SK-N-SH treated with all-trans-retinoic acid at 6 μM for 48 hours (cell line): Measurements from ENCODE around the gene UGT1A8.

Source experiments
- ATAC-seq: fragments of 200-7000 bp; cut with Tn5 transposase; 3 replicates; pipeline ENCODE4 v1.9.1; 2020; ENCODE audit warnings: mild to moderate bottlenecking, moderate library complexity
- ARNTL ChIP-seq: fragments of 450-650 bp; formaldehyde crosslinking; IDR thresholded peaks from 2 replicates; pipeline ENCODE4 v1.5.0; 2020; ENCODE audit warnings: low read depth, mild to moderate bottlenecking, moderate library complexity, borderline replicate concordance
- BACH2 ChIP-seq: fragments of 250-450 bp; sonication (Bioruptor Pico); IDR thresholded peaks from 2 replicates; pipeline ENCODE4 v1.9.0; 2021; ENCODE audit warnings: mild to moderate bottlenecking, borderline replicate concordance
- CREB5 ChIP-seq: fragments of 250-450 bp; sonication (Bioruptor Pico); IDR thresholded peaks from 2 replicates; pipeline ENCODE4 v1.5.1; 2020; ENCODE audit warnings: low read depth, mild to moderate bottlenecking, moderate library complexity
- CSDC2 ChIP-seq: fragments of 250-450 bp; sonication (Bioruptor Pico); IDR thresholded peaks from 2 replicates; pipeline ENCODE4 v1.5.0; 2020; ENCODE audit warnings: mild to moderate bottlenecking, moderate library complexity
- CSRNP3 ChIP-seq: fragments of 250-450 bp; sonication (Bioruptor Pico); IDR thresholded peaks from 2 replicates; pipeline ENCODE4 v1.5.1; 2021; ENCODE audit warnings: mild to moderate bottlenecking, moderate library complexity
- ESRRG ChIP-seq: fragments of 250-450 bp; sonication (Bioruptor Pico); IDR thresholded peaks from 2 replicates; pipeline ENCODE4 v1.6.1; 2021; ENCODE audit warnings: mild to moderate bottlenecking
- GLIS3 ChIP-seq: fragments of 250-450 bp; sonication (Bioruptor Pico); IDR thresholded peaks from 2 replicates; pipeline ENCODE4 v1.5.0; 2020; ENCODE audit warnings: mild to moderate bottlenecking, moderate library complexity
- ISL1 ChIP-seq: fragments of 250-450 bp; sonication (Bioruptor Pico); IDR thresholded peaks from 2 replicates; pipeline ENCODE4 v2.1.2; 2022; ENCODE audit warnings: mild to moderate bottlenecking, moderate library complexity
- OSR1 ChIP-seq: fragments of 250-450 bp; sonication (Bioruptor Pico); IDR thresholded peaks from 2 replicates; pipeline ENCODE4 v1.8.0; 2022; ENCODE audit warnings: moderate library complexity, mild to moderate bottlenecking, inconsistent platforms
- POU6F1 ChIP-seq: fragments of 250-450 bp; sonication (Bioruptor Pico); IDR thresholded peaks from 2 replicates; pipeline ENCODE4 v1.8.0; 2021; ENCODE audit warnings: low read depth, mild to moderate bottlenecking, moderate library complexity, borderline replicate concordance
- PPARA ChIP-seq: fragments of 250-450 bp; sonication (Bioruptor Pico); IDR thresholded peaks from 2 replicates; pipeline ENCODE4 v1.5.0; 2020; ENCODE audit warnings: mild to moderate bottlenecking, borderline replicate concordance
- RARB ChIP-seq: fragments of 250-450 bp; sonication (Bioruptor Pico); IDR thresholded peaks from 2 replicates; pipeline ENCODE4 v1.8.0; 2021; ENCODE audit warnings: mild to moderate bottlenecking, moderate library complexity
- SNAI2 ChIP-seq: fragments of 250-450 bp; sonication (Bioruptor Pico); IDR thresholded peaks from 2 replicates; pipeline ENCODE4 v1.5.0; 2020; ENCODE audit warnings: mild to moderate bottlenecking, moderate library complexity
- TCF4 ChIP-seq: fragments of 250-450 bp; sonication (Bioruptor Pico); IDR thresholded peaks from 2 replicates; pipeline ENCODE4 v1.8.0; 2021; ENCODE audit warnings: mild to moderate bottlenecking, moderate library complexity, borderline replicate concordance
- TOX ChIP-seq: fragments of 250-450 bp; sonication (Bioruptor Pico); IDR thresholded peaks from 2 replicates; pipeline ENCODE4 v1.8.0; 2021; ENCODE audit warnings: mild to moderate bottlenecking, moderate library complexity, borderline replicate concordance
- TSHZ2 ChIP-seq: fragments of 250-450 bp; sonication (Bioruptor Pico); IDR thresholded peaks from 2 replicates; pipeline ENCODE4 v1.5.0; 2020; ENCODE audit warnings: mild to moderate bottlenecking, moderate library complexity
- ZC3H10 ChIP-seq: fragments of 250-450 bp; sonication (Bioruptor Pico); IDR thresholded peaks from 2 replicates; pipeline ENCODE4 v1.5.1; 2021; ENCODE audit warnings: mild to moderate bottlenecking, moderate library complexity
- ZFP3 ChIP-seq: fragments of 250-450 bp; sonication (Bioruptor Pico); IDR thresholded peaks from 2 replicates; pipeline ENCODE4 v1.5.0; 2020; ENCODE audit warnings: mild to moderate bottlenecking, moderate library complexity
- ZFP30 ChIP-seq: fragments of 450-650 bp; formaldehyde crosslinking; IDR thresholded peaks from 2 replicates; pipeline ENCODE4 v1.5.0; 2022; ENCODE audit warnings: mild to moderate bottlenecking, moderate library complexity
- ZNF565 ChIP-seq: fragments of 450-650 bp; formaldehyde crosslinking; conservative IDR thresholded peaks from 2 replicates; pipeline ENCODE4 v1.5.0; 2020; ENCODE audit warnings: low read depth, mild to moderate bottlenecking, moderate library complexity
- ZNF8 ChIP-seq: fragments of 450-650 bp; formaldehyde crosslinking; IDR thresholded peaks from 2 replicates; pipeline ENCODE4 v1.5.0; 2020; ENCODE audit warnings: mild to moderate bottlenecking, moderate library complexity

The UGT1A8 gene

GRCh38 chr2:233598952-233599351, 18.5 kb upstream of the UGT1A8 start:
- TF ChIP-seq OSR1 = no peak
- no peak for TF ChIP-seq TCF4 (CRISPR knock-in tag)
- TF ChIP-seq BACH2 (CRISPR knock-in tag) = no peak
- no peak for TF ChIP-seq ZFP3 (CRISPR knock-in tag)
- TF ChIP-seq ISL1 (CRISPR knock-in tag) = no peak
- no peak for TF ChIP-seq ESRRG
- TF ChIP-seq CSDC2 = no peak
- TF ChIP-seq SNAI2 (CRISPR knock-in tag) = no peak
- TF ChIP-seq RARB = no peak
- no peak for TF ChIP-seq ARNTL (CRISPR knock-in tag)
- no peak for TF ChIP-seq ZNF565 (CRISPR knock-in tag)
- TF ChIP-seq POU6F1 (CRISPR knock-in tag) = no peak
- TF ChIP-seq, all 23 proteins: peak for 0

GRCh38 chr2:233600386-233600785, 17.0 kb upstream of the UGT1A8 start:
- TF ChIP-seq RARB (no peak), CSRNP3 (no peak)
- TF ChIP-seq, all 23 proteins: peak for 0
- no peak for ATAC-seq

More at GRCh38 chr2:233598952-233599351, 18.5 kb upstream of the UGT1A8 start:
- no peak for ATAC-seq

GRCh38 chr2:233602076-233602475, 15.4 kb upstream of the UGT1A8 start:
- no peak for TF ChIP-seq ZC3H10 (CRISPR knock-in tag)
- no peak for TF ChIP-seq BACH2 (CRISPR knock-in tag)
- TF ChIP-seq ZNF8 = no peak
- TF ChIP-seq TCF4 (CRISPR knock-in tag) = no peak
- TF ChIP-seq TOX (CRISPR knock-in tag) = no peak
- no peak for TF ChIP-seq PPARA (CRISPR knock-in tag)
- TF ChIP-seq OSR1 = no peak
- ATAC-seq = no peak

GRCh38 chr2:233603520-233603919, 13.9 kb upstream of the UGT1A8 start:
- no peak for ATAC-seq
- TF ChIP-seq TCF4 (CRISPR knock-in tag) = no peak
- TF ChIP-seq SNAI2 (CRISPR knock-in tag) = no peak
- no peak for TF ChIP-seq TOX (CRISPR knock-in tag)
- no peak for TF ChIP-seq ZNF8
- no peak for TF ChIP-seq CREB5 (CRISPR knock-in tag)
- no peak for TF ChIP-seq ZFP3 (CRISPR knock-in tag)
- TF ChIP-seq TSHZ2 = no peak
- TF ChIP-seq ZFP30 (CRISPR knock-in tag) = no peak
- no peak for TF ChIP-seq GLIS3 (CRISPR knock-in tag)
- no peak for TF ChIP-seq PPARA (CRISPR knock-in tag)
- no peak for TF ChIP-seq RARB
- no peak for TF ChIP-seq ZC3H10 (CRISPR knock-in tag)
- no peak for TF ChIP-seq BACH2 (CRISPR knock-in tag)
- TF ChIP-seq CSRNP3 = no peak
- TF ChIP-seq ARNTL (CRISPR knock-in tag) = no peak
